GM12864 (cell line): ENCODE results near the gene ARNT2.

ENCODE experiments used
- DNase-seq: peaks from one replicate; pipeline ENCODE4 v3.0.0-alpha.2; 2011; ENCODE audit warnings: low read depth
- H3K4me3 ChIP-seq: 2 replicates; pipeline ENCODE4 v1.5.1; 2011; ENCODE audit warnings: mild to moderate bottlenecking, low read depth, low read length, control low read depth
- CTCF ChIP-seq: IDR thresholded peaks from 2 replicates; pipeline ENCODE4 v1.5.1; 2011; ENCODE audit warnings: low read depth, mild to moderate bottlenecking, moderate library complexity, low read length, control low read depth, inconsistent platforms; ENCODE audit errors: missing control alignments

Gene ARNT2

GRCh38 chr15:80636675-80637074 lies 232.5 kb downstream of the ARNT2 start:
- H3K4me3 ChIP-seq, result no peak overlapping the region
- no peak for DNase-seq
- TF ChIP-seq CTCF, result no peak

- no peak for TF ChIP-seq CTCF
- DNase-seq, result no peak
- no peak overlapping the region for H3K4me3 ChIP-seq
Observed at GRCh38 chr15:80637747-80638146, 233.6 kb downstream of the ARNT2 start.

- DNase-seq, result no peak
- TF ChIP-seq CTCF, result no peak
- no peak overlapping the region for H3K4me3 ChIP-seq
Observed at GRCh38 chr15:80638553-80639167, 234.5 kb downstream of the ARNT2 start.

- no peak for DNase-seq
- no peak for TF ChIP-seq CTCF
- no peak overlapping the region for H3K4me3 ChIP-seq
Observed at GRCh38 chr15:80639168-80639555, 235.0 kb downstream of the ARNT2 start.

- no peak for DNase-seq
- TF ChIP-seq CTCF, result no peak
- H3K4me3 ChIP-seq, result no peak overlapping the region
Observed at GRCh38 chr15:80640531-80641121, 236.4 kb downstream of the ARNT2 start.

- DNase-seq, result no peak
Observed at GRCh38 chr15:80641384-80641783, 237.2 kb downstream of the ARNT2 start.

More at GRCh38 chr15:80641384-80641783, 237.2 kb downstream of the ARNT2 start:
- H3K4me3 ChIP-seq, result no peak overlapping the region
- TF ChIP-seq CTCF, result no peak
